Muscle layer of colon (tissue), 2 donors: ENCODE measurements around the gene TSPAN15.

Experiments
- H3K27ac ChIP-seq: one replicate; pipeline ENCODE4 v1.7.0; 2013; ENCODE audit warnings: low read depth, mild to moderate bottlenecking, low read length, moderate library complexity
- H3K27me3 ChIP-seq, 2 donors: one replicate each; pipeline ENCODE4 v1.7.0; 2013; ENCODE audit warnings: low read length in 2 of 2, mild to moderate bottlenecking in 2 of 2; ENCODE audit not compliant: insufficient read depth in 2 of 2, control insufficient read depth in 1 of 2
- H3K36me3 ChIP-seq: one replicate; pipeline ENCODE4 v1.7.0; 2013; ENCODE audit warnings: mild to moderate bottlenecking, low read length; ENCODE audit not compliant: insufficient read depth
- H3K4me1 ChIP-seq: one replicate; pipeline ENCODE4 v1.7.0; 2013; ENCODE audit warnings: mild to moderate bottlenecking, low read length; ENCODE audit not compliant: insufficient read depth
- H3K4me3 ChIP-seq, 2 donors: one replicate each; pipeline ENCODE4 v1.7.0; 2013; ENCODE audit warnings: low read length in 2 of 2, low read depth in 1 of 2, mild to moderate bottlenecking in 1 of 2, moderate library complexity in 1 of 2
- H3K9ac ChIP-seq: one replicate; pipeline ENCODE4 v1.7.0; 2013; ENCODE audit warnings: low read length
- H3K9me3 ChIP-seq: one replicate; pipeline ENCODE4 v1.7.0; 2013; ENCODE audit warnings: mild to moderate bottlenecking, low read length
- donor health status: abdominal sarcoma.
- donor health status: Adenocarcinoma of cecum.

TSPAN15 gene

GRCh38 chr10:69451209-69451783 lies at the start of gene TSPAN15:
TSPAN15 (plus strand) TSS chr10:69451465; CDS start chr10:69451595, 130 bp downstream.
- peak within 1 kb of the TSS; percentile 85 to 98 for H3K4me3 ChIP-seq
- H3K27me3 ChIP-seq: no peaks in the 10 kb centered on the region
- H3K4me1 ChIP-seq: peaks cover 40% of the 10 kb centered on the region
- no peaks in the 10 kb centered on the region for H3K9me3 ChIP-seq
- H3K27ac ChIP-seq: peak within 1 kb of the TSS; percentile 88
- peak within 1 kb of the TSS; percentile 54 for H3K9ac ChIP-seq
- H3K36me3 ChIP-seq: no peaks in the 10 kb centered on the region

DNA sequence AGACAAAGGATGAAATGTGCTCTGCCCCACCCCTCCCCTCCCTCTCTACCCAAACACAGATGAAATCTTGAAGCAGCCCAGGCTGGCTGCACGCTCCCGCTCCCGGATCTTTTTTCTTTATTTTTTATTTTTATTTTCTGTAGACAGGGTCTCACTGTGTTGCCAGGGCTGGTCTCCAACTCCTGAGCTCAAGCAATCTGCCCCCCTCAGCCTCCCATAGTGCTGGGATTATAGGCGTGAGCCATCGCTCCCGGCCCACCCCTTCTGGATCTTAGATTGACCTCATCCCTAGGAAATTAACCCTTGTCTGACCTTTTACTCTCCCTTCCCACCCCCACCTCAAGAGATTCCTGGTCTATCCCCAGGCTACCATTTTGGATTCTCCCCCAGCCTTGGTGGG lies 48.9 kb upstream of the TSPAN15 start:
- Histone ChIP-seq H3K27ac (peak overlapping the region; percentile 33), H3K9me3 (no peaks in the 10 kb centered on the region), H3K4me1 (peaks cover 33% of the 10 kb centered on the region), H3K27me3 (no peaks in the 10 kb centered on the region), H3K36me3 (peaks cover 56% of the 10 kb centered on the region), H3K9ac (no peak overlapping the region), H3K4me3 (no peak overlapping the region)

DNA sequence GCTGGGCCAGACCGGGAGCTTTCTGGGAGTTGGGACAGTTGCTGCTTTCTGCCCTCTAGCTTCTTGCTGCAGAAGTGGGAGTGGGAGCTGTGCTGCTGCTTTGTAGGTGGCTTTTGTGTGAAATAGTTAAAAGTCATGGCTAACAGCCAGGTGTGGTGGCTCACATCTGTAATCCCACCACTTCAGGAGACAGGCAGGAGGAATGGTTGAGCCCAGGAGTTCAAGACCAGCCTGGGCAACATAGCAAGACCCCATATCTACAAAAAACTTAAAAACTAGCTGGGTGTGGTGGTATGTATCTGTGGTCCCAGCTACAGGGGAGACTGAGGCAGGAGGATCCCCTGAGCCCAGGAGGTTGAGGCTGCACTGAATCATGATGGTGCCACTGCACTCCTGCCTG lies 48.2 kb upstream of the TSPAN15 start:
- H3K36me3 ChIP-seq: peaks cover 56% of the 10 kb centered on the region
- no peak overlapping the region for H3K27ac ChIP-seq
- H3K9me3 ChIP-seq: no peaks in the 10 kb centered on the region
- H3K4me1 ChIP-seq: peaks cover 40% of the 10 kb centered on the region
- H3K4me3 ChIP-seq: no peak overlapping the region
- no peak overlapping the region for H3K9ac ChIP-seq
- H3K27me3 ChIP-seq: no peaks in the 10 kb centered on the region

DNA sequence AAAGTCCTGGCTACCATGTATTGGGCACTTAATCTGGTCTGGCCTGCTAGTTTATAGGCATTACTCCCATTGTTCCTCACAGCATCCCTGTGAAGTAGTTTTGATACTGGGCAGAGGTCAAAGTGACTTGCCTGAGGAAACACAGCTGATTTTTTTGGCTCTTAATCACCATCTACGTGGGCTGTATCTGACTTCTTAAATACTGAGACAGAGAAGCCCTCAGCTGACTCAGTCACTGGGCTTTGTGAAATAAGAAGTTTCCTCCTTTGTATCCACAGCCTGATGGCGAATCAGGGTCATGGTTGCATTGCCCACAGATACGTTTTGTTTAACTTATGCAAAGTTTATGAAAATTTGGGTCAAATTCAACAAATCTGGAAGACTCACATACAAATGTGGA lies 47.7 kb upstream of the TSPAN15 start:
- H3K27ac ChIP-seq: no peak overlapping the region
- H3K4me1 ChIP-seq: peaks cover 43% of the 10 kb centered on the region
- no peak overlapping the region for H3K9ac ChIP-seq
- H3K27me3 ChIP-seq: no peaks in the 10 kb centered on the region
- H3K36me3 ChIP-seq: peaks cover 55% of the 10 kb centered on the region
- H3K4me3 ChIP-seq: no peak overlapping the region
- H3K9me3 ChIP-seq: no peaks in the 10 kb centered on the region

DNA sequence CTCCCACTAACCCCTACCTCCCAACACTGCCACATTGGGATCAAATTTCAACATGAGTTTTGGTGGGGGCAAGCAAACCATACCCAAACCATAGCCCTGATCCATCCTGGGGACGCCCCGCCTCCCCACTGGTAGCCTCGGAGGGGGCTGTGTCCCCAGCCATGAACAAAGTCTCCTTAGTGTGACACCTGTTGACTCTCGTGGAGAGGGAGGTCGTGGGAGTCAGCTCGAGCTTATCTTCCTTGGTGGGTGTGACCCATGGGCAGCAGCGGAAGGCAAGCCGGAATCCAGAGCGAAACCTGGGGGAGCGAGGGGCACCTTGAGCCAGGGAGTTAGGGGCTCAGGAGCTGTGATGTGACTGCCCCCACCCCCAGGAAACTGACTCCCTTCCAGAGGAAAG lies 46.5 kb upstream of the TSPAN15 start:
- no peak overlapping the region for H3K9ac ChIP-seq
- no peaks in the 10 kb centered on the region for H3K9me3 ChIP-seq
- no peak overlapping the region for H3K4me3 ChIP-seq
- peaks cover 49% of the 10 kb centered on the region for H3K36me3 ChIP-seq
- no peak overlapping the region for H3K27ac ChIP-seq
- H3K27me3 ChIP-seq: no peaks in the 10 kb centered on the region
- peaks cover 49% of the 10 kb centered on the region for H3K4me1 ChIP-seq

DNA sequence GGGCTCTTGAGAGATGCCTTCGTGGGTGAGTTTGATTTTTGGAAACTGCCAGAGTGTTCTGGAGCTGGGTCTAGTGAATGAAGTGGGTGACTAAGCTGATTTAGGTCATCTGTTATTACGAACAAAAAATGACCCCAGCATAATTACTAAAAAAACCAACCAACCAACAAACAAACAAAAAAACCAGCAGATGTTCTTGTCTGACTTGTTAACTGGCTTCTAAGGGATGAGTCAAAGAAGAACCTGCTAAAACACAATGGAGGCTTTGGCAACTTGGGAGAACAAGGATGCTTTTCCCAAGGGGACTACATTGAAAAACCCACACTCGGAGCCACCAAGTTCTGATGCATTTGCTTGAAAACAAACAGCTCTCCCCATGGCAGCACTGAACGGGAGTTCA lies 46.0 kb upstream of the TSPAN15 start:
- no peaks in the 10 kb centered on the region for H3K9me3 ChIP-seq

DNA sequence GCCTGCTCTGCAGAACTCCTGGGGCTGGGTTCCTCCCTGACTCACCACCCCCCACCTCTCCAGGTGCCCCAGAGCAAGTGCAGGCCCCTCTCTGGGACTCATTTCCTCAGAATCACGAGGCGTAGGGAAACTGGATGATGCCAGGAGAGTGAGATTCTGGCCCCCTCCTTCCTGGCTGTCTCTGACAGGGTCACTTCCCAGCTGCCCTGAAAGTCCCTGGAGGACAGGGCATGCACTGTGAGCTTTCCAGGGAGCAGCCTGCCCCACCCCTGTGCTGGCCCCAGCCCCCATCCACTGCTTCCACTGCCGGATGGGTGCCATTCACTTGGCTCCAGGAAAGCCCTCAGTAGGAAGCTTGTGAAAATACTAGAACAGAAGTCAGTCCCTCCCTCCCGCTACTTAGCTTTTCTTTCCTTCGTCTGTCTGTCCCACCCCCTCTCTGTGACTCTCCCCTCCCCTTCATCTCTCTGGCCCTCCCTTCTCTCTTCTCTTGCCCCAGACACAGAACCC lies 44.9 kb upstream of the TSPAN15 start:
- Histone ChIP-seq H3K4me3 (no peak overlapping the region), H3K9me3 (no peaks in the 10 kb centered on the region), H3K27me3 (no peaks in the 10 kb centered on the region), H3K36me3 (peaks cover 46% of the 10 kb centered on the region), H3K9ac (no peak overlapping the region), H3K27ac (peak overlapping the region; percentile 49), H3K4me1 (peaks cover 62% of the 10 kb centered on the region)

More for the DNA sequence above, 46.0 kb upstream of the TSPAN15 start:
- H3K27ac ChIP-seq: no peak overlapping the region
- H3K4me3 ChIP-seq: no peak overlapping the region
- H3K9ac ChIP-seq: no peak overlapping the region
- H3K4me1 ChIP-seq: peaks cover 53% of the 10 kb centered on the region
- H3K27me3 ChIP-seq: no peaks in the 10 kb centered on the region
- peaks cover 49% of the 10 kb centered on the region for H3K36me3 ChIP-seq

GRCh38 chr10:69406816-69407580 lies 44.3 kb upstream of the TSPAN15 start:
- no peak overlapping the region for H3K4me3 ChIP-seq
- peaks cover 42% of the 10 kb centered on the region for H3K36me3 ChIP-seq
- no peak overlapping the region for H3K9ac ChIP-seq
- H3K4me1 ChIP-seq: peaks cover 65% of the 10 kb centered on the region
- H3K9me3 ChIP-seq: no peaks in the 10 kb centered on the region
- H3K27me3 ChIP-seq: no peaks in the 10 kb centered on the region
- peak overlapping the region; percentile 84 for H3K27ac ChIP-seq

DNA sequence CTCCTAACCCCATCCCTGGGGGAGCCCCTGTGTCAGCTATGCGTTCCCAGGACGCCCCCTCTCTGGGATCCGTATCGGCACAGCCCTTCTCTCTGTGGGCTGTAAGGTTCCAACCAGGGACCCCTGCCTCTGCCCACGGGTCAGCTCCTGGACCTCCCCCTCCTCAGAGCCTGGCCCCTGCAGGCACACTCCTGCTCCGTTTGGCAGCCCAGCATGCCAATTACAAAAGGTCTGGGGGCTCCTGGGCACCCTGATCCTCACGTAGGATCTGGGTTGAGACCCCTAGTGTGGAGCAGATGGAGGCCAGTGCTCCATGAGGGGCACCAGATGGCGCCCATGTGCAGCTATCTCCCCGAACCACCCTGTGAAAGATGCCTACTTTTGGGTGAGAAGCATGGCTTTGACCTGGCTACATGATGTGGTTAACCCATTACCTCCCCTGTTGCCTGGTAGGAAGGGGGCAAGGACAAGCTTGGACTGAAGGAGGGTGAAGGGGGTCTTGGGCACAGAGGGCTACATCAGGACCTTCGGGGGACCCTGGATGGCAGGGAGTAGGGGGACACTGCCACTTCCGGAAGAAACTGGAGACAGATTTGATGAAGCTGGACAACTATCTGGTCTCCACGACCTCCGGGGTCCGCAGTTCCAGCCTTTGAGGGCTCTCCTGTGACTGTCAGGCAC lies 43.5 kb upstream of the TSPAN15 start:
- Histone ChIP-seq H3K9ac (peak overlapping the region; percentile 54), H3K4me1 (peaks cover 73% of the 10 kb centered on the region), H3K9me3 (no peaks in the 10 kb centered on the region), H3K27me3 (no peaks in the 10 kb centered on the region), H3K4me3 (no peak overlapping the region), H3K36me3 (peaks cover 39% of the 10 kb centered on the region), H3K27ac (peak overlapping the region; percentile 84)

GRCh38 chr10:69408318-69409175 lies 42.7 kb upstream of the TSPAN15 start:
- Histone ChIP-seq H3K9ac (peak overlapping the region; percentile 54), H3K4me1 (peaks cover 67% of the 10 kb centered on the region)

GRCh38 chr10:69409176-69409495 lies 42.1 kb upstream of the TSPAN15 start:
- Histone ChIP-seq H3K9me3 (no peaks in the 10 kb centered on the region), H3K9ac (no peak overlapping the region), H3K27me3 (no peaks in the 10 kb centered on the region), H3K4me1 (peaks cover 61% of the 10 kb centered on the region), H3K4me3 (peak overlapping the region in 1 of 2 donors; percentile 9), H3K36me3 (peaks cover 26% of the 10 kb centered on the region), H3K27ac (peak overlapping the region; percentile 75)

More at GRCh38 chr10:69408318-69409175, 42.7 kb upstream of the TSPAN15 start:
- Histone ChIP-seq H3K27me3 (no peaks in the 10 kb centered on the region), H3K4me3 (peak overlapping the region in 1 of 2 donors; percentile 9), H3K9me3 (no peaks in the 10 kb centered on the region), H3K27ac (peak overlapping the region; percentile 84), H3K36me3 (peaks cover 32% of the 10 kb centered on the region)
